Tibial nerve (tissue), 4 donors: ENCODE measurements around the gene OBSCN. TPM values are rescaled to one million over a fixed set of nuclear protein-coding genes. Genes with fewer than 3 reads are reported as not detected.

ENCODE experiments used
- DNase-seq, 2 donors: peaks; one replicate each; pipeline ENCODE4 v3.0.0-alpha.2; 2019; ENCODE audit warnings: low spot score in 2 of 2
- H3K27ac ChIP-seq, 4 donors: fragments of 200-600 bp; sonication (generic) in 3 of 4; one replicate each; pipeline ENCODE4 v1.5.1; 2017 to 2019; ENCODE audit warnings: mild to moderate bottlenecking in 1 of 4
- H3K27me3 ChIP-seq, 2 donors: fragments of 200-600 bp; sonication (generic) in 1 of 2; one replicate each; pipeline versions ENCODE4 v1.5.1 to v1.6.0; 2017 to 2019
- H3K36me3 ChIP-seq, 3 donors: fragments of 200-600 bp; sonication (generic); one replicate each; pipeline ENCODE4 v1.5.1; 2018 to 2019
- H3K4me1 ChIP-seq, 4 donors: fragments of 200-600 bp; sonication (generic) in 3 of 4; one replicate each; pipeline ENCODE4 v1.5.1; 2017 to 2019
- H3K4me3 ChIP-seq, 4 donors: fragments of 200-600 bp; sonication (generic) in 3 of 4; one replicate each; pipeline ENCODE4 v1.5.1; 2017 to 2019; ENCODE audit warnings: mild to moderate bottlenecking in 1 of 4, moderate library complexity in 1 of 4
- H3K9me3 ChIP-seq, 4 donors: fragments of 200-600 bp; sonication (generic) in 3 of 4; one replicate each; pipeline ENCODE4 v1.5.1; 2017 to 2019
- CTCF ChIP-seq, 5 experiments: fragments of 200-600 bp in 3 of 5; fragments of 450-650 bp in 2 of 5; sonication (generic) in 3 of 5; IDR thresholded peaks; one replicate each; pipeline ENCODE4 v1.5.1; 2016 to 2019; ENCODE audit warnings: antibody characterized with exemption in 5 of 5, mild to moderate bottlenecking in 3 of 5, moderate library complexity in 2 of 5
- EP300 ChIP-seq, 2 donors: sonication (generic); formaldehyde crosslinking; IDR thresholded peaks; one replicate each; pipeline ENCODE4 v1.6.1; 2017; ENCODE audit warnings: antibody characterized with exemption in 2 of 2, mild to moderate bottlenecking in 1 of 2
- POLR2A ChIP-seq, 2 donors: fragments of 450-650 bp; IDR thresholded peaks; one replicate each; pipeline ENCODE4 v1.6.1; 2017; ENCODE audit warnings: antibody characterized with exemption in 2 of 2, mild to moderate bottlenecking in 2 of 2, moderate library complexity in 2 of 2
- WGBS, 2 donors: methylation state at CpG; one replicate each; pipeline ENCODE4 v1.1.5; 2018; 5-methylcytosine and 5-hydroxymethylcytosine counted together
- total RNA-seq, 4 donors: library from RNA; depleted of rRNA; stranded (reverse); fragments of >200 nt; gene quantifications; one replicate each; pipeline ENCODE4 v1.1.0, GENCODE V29; 2016

OBSCN gene
- total RNA-seq, 4 donors from 2014 or later, result 8.5 to 22.6 (median 19.0) TPM

- peaks cover 0 to 20% (median 6%) of the 10 kb centered on the region in 4 donors for H3K4me1 ChIP-seq
- peaks cover 0 to 2% (median 0%) of the 10 kb centered on the region in 3 donors for H3K36me3 ChIP-seq
- peak overlapping the region; percentile 31 to 49 (median 42) for H3K4me3 ChIP-seq
- peaks cover 0 to 10% of the 10 kb centered on the region in 2 donors for H3K27me3 ChIP-seq
- WGBS, 2 donors, result 22 to 29% methylated on average over 31 to 32 of the region's 48 CpGs
- H3K27ac ChIP-seq, result peak overlapping the region in 1 of 4 donors; percentile 42
- TF ChIP-seq EP300 (IDR thresholded peaks at IDR 0.05) (no peak), CTCF (IDR thresholded peaks at IDR 0.05) (no peak), POLR2A (IDR thresholded peaks at IDR 0.05) (no peak)
- H3K9me3 ChIP-seq, result no peaks in the 10 kb centered on the region
- no peak for DNase-seq
These were observed 6.3 kb downstream of the OBSCN start for GRCh38 chr1:228213917-228214808.

GRCh38 chr1:228214921-228215662 is 7.2 kb downstream of the OBSCN start:
- Histone ChIP-seq H3K9me3 (no peaks in the 10 kb centered on the region), H3K4me3 (no peak overlapping the region), H3K27me3 (peaks cover 0 to 10% of the 10 kb centered on the region in 2 donors), H3K4me1 (peaks cover 0 to 20% (median 6%) of the 10 kb centered on the region in 4 donors), H3K27ac (no peak overlapping the region), H3K36me3 (peaks cover 0 to 11% (median 0%) of the 10 kb centered on the region in 3 donors)
- 88 to 92% methylated on average over 14 of the region's 23 CpGs for WGBS, 2 donors
- DNase-seq, result no peak
- TF ChIP-seq EP300 (IDR thresholded peaks at IDR 0.05) (no peak), CTCF (IDR thresholded peaks at IDR 0.05) (no peak), POLR2A (IDR thresholded peaks at IDR 0.05) (no peak)

GRCh38 chr1:228215663-228216116 is 7.8 kb downstream of the OBSCN start:
- no peak for DNase-seq

DNA sequence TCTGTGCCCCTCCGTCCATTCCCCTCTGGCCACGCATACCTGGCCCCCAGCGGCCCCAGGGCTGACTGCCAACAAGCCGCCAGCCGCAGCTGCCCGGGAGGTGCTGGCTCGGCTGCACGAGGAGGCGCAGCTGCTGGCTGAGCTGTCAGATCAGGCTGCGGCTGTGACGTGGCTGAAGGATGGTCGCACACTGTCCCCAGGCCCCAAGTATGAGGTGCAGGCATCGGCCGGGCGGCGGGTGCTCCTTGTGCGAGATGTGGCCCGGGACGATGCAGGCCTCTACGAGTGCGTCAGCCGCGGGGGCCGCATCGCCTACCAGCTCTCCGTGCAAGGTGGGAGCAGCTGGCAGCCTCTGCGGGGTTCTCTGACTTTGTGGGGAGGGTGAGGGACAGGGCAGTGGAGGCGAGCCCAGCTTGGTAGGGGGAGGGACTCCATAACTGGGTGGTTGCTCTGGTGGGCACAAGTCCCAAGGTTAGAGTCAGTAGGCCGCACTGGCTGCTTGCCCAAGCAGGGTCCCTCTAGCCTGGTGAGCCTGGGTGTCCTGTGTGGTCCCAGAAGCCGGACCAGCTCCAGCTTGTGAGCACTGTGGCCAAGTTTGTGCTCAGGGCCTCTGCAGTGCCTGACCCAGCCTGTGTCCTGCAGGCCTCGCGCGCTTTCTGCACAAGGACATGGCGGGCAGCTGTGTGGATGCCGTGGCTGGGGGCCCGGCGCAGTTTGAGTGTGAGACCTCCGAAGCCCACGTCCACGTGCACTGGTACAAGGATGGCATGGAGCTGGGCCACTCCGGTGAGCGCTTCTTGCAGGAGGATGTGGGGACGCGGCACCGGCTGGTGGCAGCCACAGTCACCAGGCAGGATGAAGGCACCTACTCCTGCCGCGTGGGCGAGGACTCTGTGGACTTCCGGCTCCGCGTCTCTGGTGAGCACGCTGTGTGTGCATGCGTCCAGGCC is 8.8 kb downstream of the OBSCN start:
- WGBS, 2 donors, result 92 to 95% methylated on average over 51 to 52 of the region's 53 CpGs
- Histone ChIP-seq H3K9me3 (no peaks in the 10 kb centered on the region), H3K4me3 (no peak overlapping the region), H3K27ac (no peak overlapping the region), H3K4me1 (peaks cover 0 to 20% (median 6%) of the 10 kb centered on the region in 4 donors), H3K36me3 (peaks cover 0 to 14% (median 0%) of the 10 kb centered on the region in 3 donors), H3K27me3 (peaks cover 0 to 10% of the 10 kb centered on the region in 2 donors)
- TF ChIP-seq POLR2A (IDR thresholded peaks at IDR 0.05), result no peak
- TF ChIP-seq CTCF (IDR thresholded peaks at IDR 0.05), result no peak
- no peak for TF ChIP-seq EP300 (IDR thresholded peaks at IDR 0.05)
- DNase-seq, result no peak

More at GRCh38 chr1:228215663-228216116, 7.8 kb downstream of the OBSCN start:
- Histone ChIP-seq H3K4me1 (peaks cover 0 to 20% (median 6%) of the 10 kb centered on the region in 4 donors), H3K27ac (no peak overlapping the region), H3K4me3 (no peak overlapping the region), H3K27me3 (peaks cover 0 to 10% of the 10 kb centered on the region in 2 donors), H3K9me3 (no peaks in the 10 kb centered on the region), H3K36me3 (peaks cover 0 to 14% (median 0%) of the 10 kb centered on the region in 3 donors)
- TF ChIP-seq POLR2A (IDR thresholded peaks at IDR 0.05) (no peak), EP300 (IDR thresholded peaks at IDR 0.05) (no peak), CTCF (IDR thresholded peaks at IDR 0.05) (no peak)
- 94 to 96% methylated on average over 1 to 13 of the region's 13 CpGs for WGBS, 2 donors
